ENCODE measurements around the gene IGSF21.

DNA sequence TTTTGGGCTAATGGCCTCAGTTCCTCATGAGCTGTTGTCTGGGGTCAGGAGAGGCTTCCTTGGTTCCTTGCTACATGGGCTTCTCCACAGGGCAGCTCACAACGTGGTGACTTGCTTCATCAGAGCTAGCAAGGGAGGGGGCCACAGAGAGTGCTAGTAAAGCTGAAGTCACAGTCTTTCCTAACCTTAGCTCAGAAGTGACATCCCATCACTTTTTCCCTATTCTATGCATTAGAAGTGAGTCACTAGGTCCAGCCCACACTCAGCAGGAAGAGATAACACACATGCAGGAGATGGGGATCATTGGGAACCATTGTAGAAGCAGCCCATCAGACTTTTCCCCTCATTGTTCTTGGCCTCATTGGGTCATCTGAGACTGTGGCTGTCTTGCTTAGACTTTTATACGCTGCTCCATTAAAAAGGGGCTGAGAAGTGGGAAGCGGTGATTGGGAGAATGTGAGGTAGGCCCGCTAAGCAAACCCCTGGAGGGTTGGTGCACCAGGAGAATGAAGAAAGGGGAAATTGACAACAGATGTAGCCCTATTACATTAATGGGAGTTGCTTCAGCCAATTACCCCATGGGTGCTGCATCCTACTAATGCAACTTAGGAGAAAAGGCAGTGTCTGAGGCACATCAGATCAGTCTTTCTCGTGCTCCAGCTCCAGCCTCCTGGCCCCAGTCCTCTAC lies 22.1 kb upstream of the IGSF21 start:
- TF ChIP-seq POLR2A (IDR thresholded peaks at IDR 0.05; ENCODE audit: low read depth, low read length) (no peak), EZH2 (IDR thresholded peaks at IDR 0.05; ENCODE audit: borderline replicate concordance, control insufficient read depth, low read depth, low read length) (no peak), CHD2 (IDR thresholded peaks at IDR 0.05; ENCODE audit: borderline replicate concordance, low read depth, low read length) (no peak), ELK1 (IDR thresholded peaks at IDR 0.05; ENCODE audit: low read depth, low read length) (no peak), SIX5 (IDR thresholded peaks at IDR 0.05; ENCODE audit: low read depth, low read length, severe bottlenecking) (no peak), ASH2L (IDR thresholded peaks at IDR 0.05; ENCODE audit: borderline replicate concordance, low read depth) (no peak), EP300 (IDR thresholded peaks at IDR 0.05; ENCODE audit: borderline replicate concordance in 1 of 2, control insufficient read depth in 1 of 2, low read depth in 2 of 2, low read length in 2 of 2) (no peak), SIN3A (IDR thresholded peaks at IDR 0.05; ENCODE audit: low read depth, low read length) (no peak)
- TF ChIP-seq, protein P1, sequence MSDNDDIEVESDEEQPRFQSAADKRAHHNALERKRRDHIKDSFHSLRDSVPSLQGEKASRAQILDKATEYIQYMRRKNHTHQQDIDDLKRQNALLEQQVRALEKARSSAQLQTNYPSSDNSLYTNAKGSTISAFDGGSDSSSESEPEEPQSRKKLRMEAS (IDR thresholded peaks at IDR 0.05; ENCODE audit: low read depth, low read length), result no peak
- TF ChIP-seq, protein P2, sequence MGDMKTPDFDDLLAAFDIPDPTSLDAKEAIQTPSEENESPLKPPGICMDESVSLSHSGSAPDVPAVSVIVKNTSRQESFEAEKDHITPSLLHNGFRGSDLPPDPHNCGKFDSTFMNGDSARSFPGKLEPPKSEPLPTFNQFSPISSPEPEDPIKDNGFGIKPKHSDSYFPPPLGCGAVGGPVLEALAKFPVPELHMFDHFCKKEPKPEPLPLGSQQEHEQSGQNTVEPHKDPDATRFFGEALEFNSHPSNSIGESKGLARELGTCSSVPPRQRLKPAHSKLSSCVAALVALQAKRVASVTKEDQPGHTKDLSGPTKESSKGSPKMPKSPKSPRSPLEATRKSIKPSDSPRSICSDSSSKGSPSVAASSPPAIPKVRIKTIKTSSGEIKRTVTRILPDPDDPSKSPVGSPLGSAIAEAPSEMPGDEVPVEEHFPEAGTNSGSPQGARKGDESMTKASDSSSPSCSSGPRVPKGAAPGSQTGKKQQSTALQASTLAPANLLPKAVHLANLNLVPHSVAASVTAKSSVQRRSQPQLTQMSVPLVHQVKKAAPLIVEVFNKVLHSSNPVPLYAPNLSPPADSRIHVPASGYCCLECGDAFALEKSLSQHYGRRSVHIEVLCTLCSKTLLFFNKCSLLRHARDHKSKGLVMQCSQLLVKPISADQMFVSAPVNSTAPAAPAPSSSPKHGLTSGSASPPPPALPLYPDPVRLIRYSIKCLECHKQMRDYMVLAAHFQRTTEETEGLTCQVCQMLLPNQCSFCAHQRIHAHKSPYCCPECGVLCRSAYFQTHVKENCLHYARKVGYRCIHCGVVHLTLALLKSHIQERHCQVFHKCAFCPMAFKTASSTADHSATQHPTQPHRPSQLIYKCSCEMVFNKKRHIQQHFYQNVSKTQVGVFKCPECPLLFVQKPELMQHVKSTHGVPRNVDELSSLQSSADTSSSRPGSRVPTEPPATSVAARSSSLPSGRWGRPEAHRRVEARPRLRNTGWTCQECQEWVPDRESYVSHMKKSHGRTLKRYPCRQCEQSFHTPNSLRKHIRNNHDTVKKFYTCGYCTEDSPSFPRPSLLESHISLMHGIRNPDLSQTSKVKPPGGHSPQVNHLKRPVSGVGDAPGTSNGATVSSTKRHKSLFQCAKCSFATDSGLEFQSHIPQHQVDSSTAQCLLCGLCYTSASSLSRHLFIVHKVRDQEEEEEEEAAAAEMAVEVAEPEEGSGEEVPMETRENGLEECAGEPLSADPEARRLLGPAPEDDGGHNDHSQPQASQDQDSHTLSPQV (IDR thresholded peaks at IDR 0.05), result no peak

All from GM12878 (cell line).